ENCODE data around the gene USP20. TPM values are rescaled to one million over a fixed set of nuclear protein-coding genes. Genes with fewer than 3 reads are reported as not detected.

USP20 gene
- total RNA-seq, 2 donors from 2014 or later, result 80.7 to 90.0 TPM

DNA sequence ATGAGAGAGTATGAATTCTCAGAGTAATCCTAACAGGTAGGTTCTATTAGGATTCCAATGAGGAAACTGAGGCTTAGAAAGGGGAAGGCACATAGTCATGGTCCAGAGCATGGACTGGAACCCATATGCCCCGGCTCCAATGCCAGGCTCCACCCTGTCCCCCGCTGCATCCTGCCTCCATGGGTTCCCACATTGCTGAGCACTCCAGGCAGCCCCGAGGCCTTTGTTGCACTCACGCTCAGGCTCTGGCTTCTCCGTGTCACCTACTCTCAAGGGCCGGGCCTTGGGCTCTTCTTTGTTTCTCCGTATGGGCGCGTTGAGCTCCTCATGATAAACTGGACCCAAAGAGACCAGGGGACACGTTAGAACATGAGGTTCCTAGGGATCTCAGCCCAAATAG, 6.3 kb upstream of the USP20 start:
- ATAC-seq (no peak), DNase-seq (no peak)
- no peaks in the 10 kb centered on the region for H3K27me3 Mint-ChIP-seq
- H3K36me3 Mint-ChIP-seq (ENCODE audit: low read depth), result peaks cover 4% of the 10 kb centered on the region
- peaks cover 8% of the 10 kb centered on the region for H3K4me1 Mint-ChIP-seq
- no peak overlapping the region for H3K4me3 Mint-ChIP-seq
- no peak overlapping the region for H3K27ac Mint-ChIP-seq
- no peaks in the 10 kb centered on the region for H3K9me3 ChIP-seq (ENCODE audit: control insufficient read depth, low read length, poor library complexity, severe bottlenecking)

DNA sequence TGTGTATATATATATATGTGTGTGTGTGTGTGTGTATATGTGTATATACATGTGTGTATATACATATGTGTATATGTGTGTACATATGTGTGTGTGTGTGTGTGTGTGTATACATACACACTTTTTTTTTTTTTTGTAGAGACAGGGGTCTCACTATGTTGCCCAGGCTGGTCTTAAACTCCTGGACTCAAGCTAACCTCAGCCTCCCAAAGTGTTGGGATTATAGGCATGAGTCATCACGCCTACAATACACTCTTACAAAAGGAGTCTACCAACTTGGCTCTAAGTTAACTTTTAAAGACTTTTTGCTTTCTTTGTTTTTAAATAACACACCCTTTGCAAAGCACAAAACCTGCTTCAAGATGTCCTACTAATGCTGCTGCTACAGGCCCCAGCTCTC, 2.3 kb upstream of the USP20 start:
- ATAC-seq, result no peak

DNA sequence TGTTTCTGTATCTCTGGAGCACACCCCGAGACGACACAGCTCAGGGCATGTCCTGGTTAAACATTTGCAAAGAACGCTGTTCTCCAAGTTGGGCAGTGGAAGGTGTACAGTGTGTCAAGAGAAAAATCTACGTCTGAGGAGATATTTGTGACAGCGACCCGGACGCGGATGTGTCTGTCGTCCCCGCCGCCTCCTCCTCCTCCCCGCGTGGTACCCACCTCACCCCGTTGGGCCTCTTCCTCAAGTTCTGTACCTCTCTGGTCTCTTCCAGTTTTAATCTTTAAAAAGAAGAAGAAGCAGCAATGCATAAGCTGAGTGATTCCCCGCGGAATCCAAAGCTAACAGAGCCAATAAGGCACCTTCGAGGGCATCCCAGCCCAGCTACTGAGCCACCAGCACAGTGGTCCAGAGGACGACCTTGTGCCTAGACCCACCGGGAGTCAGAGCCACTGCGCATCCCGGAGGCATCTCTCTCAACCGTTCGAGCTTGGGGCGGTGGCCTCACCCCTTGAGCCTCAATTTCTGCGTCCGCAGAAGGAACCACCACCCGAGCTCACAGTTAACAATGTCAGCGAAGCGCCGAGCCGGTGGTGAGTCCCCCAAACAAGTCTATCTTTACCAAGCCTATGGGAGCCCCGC, 650 bp upstream of the USP20 start:
- Mint-ChIP-seq H3K27me3 (no peaks in the 10 kb centered on the region), H3K36me3 (ENCODE audit: low read depth) (peaks cover 6% of the 10 kb centered on the region), H3K4me3 (peak overlapping the region; percentile 97), H3K4me1 (peaks cover 44% of the 10 kb centered on the region), H3K27ac (peak overlapping the region; percentile 96)
- ATAC-seq, result peak; percentile 42
- peak; percentile 24 to 29 (median 28) for DNase-seq
- no peaks in the 10 kb centered on the region for H3K9me3 ChIP-seq (ENCODE audit: control insufficient read depth, low read length, poor library complexity, severe bottlenecking)

More for the DNA sequence above, 2.3 kb upstream of the USP20 start:
- no peak for DNase-seq
- no peaks in the 10 kb centered on the region for H3K9me3 ChIP-seq (ENCODE audit: control insufficient read depth, low read length, poor library complexity, severe bottlenecking)
- Mint-ChIP-seq H3K27me3 (no peaks in the 10 kb centered on the region), H3K4me3 (peak overlapping the region; percentile 97), H3K27ac (peak overlapping the region; percentile 96), H3K4me1 (peaks cover 31% of the 10 kb centered on the region), H3K36me3 (ENCODE audit: low read depth) (peaks cover 6% of the 10 kb centered on the region)

DNA sequence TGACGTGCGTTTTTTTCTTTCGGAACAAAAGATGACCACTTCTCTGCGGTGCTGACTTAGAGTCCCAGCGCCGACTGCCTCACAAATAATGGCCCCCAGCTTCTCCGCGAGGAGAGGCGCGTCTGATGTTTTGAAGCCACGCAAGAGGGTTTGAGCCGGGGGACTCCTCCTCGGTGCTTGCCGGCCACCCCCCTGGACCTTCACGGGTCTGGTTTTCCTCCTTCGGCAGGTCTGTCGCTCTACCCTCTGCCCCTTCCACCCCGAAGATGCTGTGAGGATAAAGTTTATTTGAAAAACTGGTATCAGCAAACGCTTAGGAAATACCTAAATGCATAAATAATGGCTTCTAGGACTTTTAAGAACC, 584 bp downstream of the USP20 start:
- H3K36me3 Mint-ChIP-seq (ENCODE audit: low read depth), result peaks cover 6% of the 10 kb centered on the region
- peak overlapping the region; percentile 97 for H3K4me3 Mint-ChIP-seq
- no peaks in the 10 kb centered on the region for H3K27me3 Mint-ChIP-seq
- DNase-seq (no peak), ATAC-seq (no peak)
- peak overlapping the region; percentile 96 for H3K27ac Mint-ChIP-seq
- H3K9me3 ChIP-seq (ENCODE audit: control insufficient read depth, low read length, poor library complexity, severe bottlenecking), result no peaks in the 10 kb centered on the region
- peaks cover 50% of the 10 kb centered on the region for H3K4me1 Mint-ChIP-seq

GRCh38 chr9:129836311-129837007, 1.2 kb downstream of the USP20 start:
- no peak for ATAC-seq
- peak; percentile 23 to 41 (median 31) for DNase-seq
- H3K27me3 Mint-ChIP-seq, result no peaks in the 10 kb centered on the region
- peak overlapping the region; percentile 97 for H3K4me3 Mint-ChIP-seq
- peaks cover 54% of the 10 kb centered on the region for H3K4me1 Mint-ChIP-seq
- no peaks in the 10 kb centered on the region for H3K9me3 ChIP-seq (ENCODE audit: control insufficient read depth, low read length, poor library complexity, severe bottlenecking)
- H3K27ac Mint-ChIP-seq, result peak overlapping the region; percentile 96
- peaks cover 6% of the 10 kb centered on the region for H3K36me3 Mint-ChIP-seq (ENCODE audit: low read depth)

- H3K27me3 Mint-ChIP-seq, result no peaks in the 10 kb centered on the region
- peaks cover 49% of the 10 kb centered on the region for H3K4me1 Mint-ChIP-seq
- H3K9me3 ChIP-seq (ENCODE audit: control insufficient read depth, low read length, poor library complexity, severe bottlenecking), result no peaks in the 10 kb centered on the region
- peak overlapping the region; percentile 96 for H3K27ac Mint-ChIP-seq
- H3K4me3 Mint-ChIP-seq, result peak overlapping the region; percentile 85
- peaks cover 2% of the 10 kb centered on the region for H3K36me3 Mint-ChIP-seq (ENCODE audit: low read depth)
- no peak for ATAC-seq
- DNase-seq, result no peak
Observed at GRCh38 chr9:129838707-129839259, 3.5 kb downstream of the USP20 start.

DNA sequence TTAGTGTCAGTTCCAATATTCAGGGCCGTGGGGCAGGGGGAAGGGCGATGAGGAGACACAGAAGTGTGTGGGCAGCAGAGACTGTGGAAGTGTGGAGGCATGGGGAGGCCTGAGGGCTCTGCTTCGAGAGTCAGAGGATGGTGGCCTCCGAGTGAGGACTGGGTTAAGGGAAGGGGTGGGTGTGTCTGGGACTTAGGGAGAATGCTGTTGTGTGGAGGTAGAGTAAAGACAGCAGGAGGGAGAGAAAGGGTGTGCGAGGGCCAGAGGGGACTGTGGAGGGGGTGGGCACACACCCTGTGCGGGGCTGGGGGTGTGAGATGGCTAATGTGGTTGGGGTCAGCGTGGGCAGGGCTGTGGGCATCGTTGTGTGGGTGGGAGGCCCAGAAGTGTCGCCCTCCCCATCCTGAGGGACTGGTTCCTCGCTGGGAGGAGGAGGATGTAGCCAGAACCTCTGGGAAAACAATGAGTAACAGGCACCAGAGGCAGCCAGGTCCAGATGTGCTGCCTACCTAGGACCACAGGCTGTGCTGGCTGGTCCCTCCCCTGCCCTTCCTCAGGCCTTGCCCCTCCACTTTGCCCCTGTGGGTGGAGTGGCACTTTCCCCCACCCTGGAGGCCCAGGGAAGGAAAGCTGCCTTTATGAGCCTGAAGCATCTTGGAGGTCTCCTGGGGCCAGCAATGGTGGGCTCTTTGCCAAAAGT, 4.2 kb downstream of the USP20 start:
- Mint-ChIP-seq H3K27me3 (no peaks in the 10 kb centered on the region), H3K36me3 (ENCODE audit: low read depth) (peaks cover 2% of the 10 kb centered on the region), H3K27ac (peak overlapping the region; percentile 96), H3K4me3 (peak overlapping the region; percentile 85), H3K4me1 (peaks cover 44% of the 10 kb centered on the region)
- no peak for ATAC-seq
- no peaks in the 10 kb centered on the region for H3K9me3 ChIP-seq (ENCODE audit: control insufficient read depth, low read length, poor library complexity, severe bottlenecking)
- no peak for DNase-seq

DNA sequence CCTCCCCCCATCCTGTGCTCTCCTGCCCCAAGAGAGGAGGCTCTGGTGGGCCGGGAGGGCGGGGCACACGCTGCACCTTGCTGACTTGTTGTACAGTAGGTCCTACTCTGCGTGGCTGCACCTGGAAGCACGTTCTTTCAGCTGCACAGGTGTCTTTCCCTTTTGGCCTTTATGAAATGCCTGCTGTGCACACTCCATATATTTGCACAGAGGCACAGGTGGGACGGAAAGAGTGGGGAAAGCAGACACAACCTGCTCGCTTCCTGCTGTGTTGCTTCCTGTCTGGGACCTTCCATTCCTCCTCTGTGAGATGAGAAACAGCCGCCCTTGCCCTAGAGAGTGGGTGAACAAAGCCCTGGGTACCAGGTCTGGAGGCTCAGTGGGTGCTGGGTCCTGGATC, 4.8 kb downstream of the USP20 start:
- Mint-ChIP-seq H3K4me1 (peaks cover 42% of the 10 kb centered on the region), H3K36me3 (ENCODE audit: low read depth) (peaks cover 2% of the 10 kb centered on the region), H3K4me3 (peak overlapping the region; percentile 85), H3K27me3 (no peaks in the 10 kb centered on the region), H3K27ac (peak overlapping the region; percentile 96)
- ATAC-seq, result no peak
- no peaks in the 10 kb centered on the region for H3K9me3 ChIP-seq (ENCODE audit: control insufficient read depth, low read length, poor library complexity, severe bottlenecking)
- DNase-seq, result no peak

GRCh38 chr9:129841071-129841470, 5.8 kb downstream of the USP20 start:
- ATAC-seq, result no peak
- peaks cover 2% of the 10 kb centered on the region for H3K36me3 Mint-ChIP-seq (ENCODE audit: low read depth)
- no peak for DNase-seq
- peaks cover 44% of the 10 kb centered on the region for H3K4me1 Mint-ChIP-seq
- H3K9me3 ChIP-seq (ENCODE audit: control insufficient read depth, low read length, poor library complexity, severe bottlenecking), result no peaks in the 10 kb centered on the region
- peak overlapping the region; percentile 31 for H3K4me3 Mint-ChIP-seq
- H3K27me3 Mint-ChIP-seq, result no peaks in the 10 kb centered on the region
- H3K27ac Mint-ChIP-seq, result peak overlapping the region; percentile 8

DNA sequence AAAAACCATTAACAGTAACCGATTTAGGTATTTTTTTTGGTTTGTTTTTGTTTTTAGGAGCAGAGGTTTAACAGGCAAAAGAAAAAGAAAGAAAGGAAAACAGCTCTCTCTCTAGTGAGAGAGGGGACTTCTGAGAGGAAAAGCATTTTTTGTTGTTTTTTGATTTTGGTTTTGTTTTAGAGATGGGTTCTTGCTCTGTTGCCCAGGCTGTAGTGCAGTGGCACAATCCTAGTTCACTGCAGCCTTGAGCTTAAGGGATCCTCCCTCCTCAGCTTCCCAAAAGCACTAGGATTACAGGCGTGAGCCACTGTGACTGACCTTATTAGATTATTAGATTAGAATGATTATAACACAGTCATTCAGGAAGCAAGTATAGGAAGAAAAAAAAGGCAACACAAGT, 10.1 kb downstream of the USP20 start:
- peaks cover 16% of the 10 kb centered on the region for H3K4me1 Mint-ChIP-seq
- DNase-seq (no peak), ATAC-seq (no peak)
- H3K9me3 ChIP-seq (ENCODE audit: control insufficient read depth, low read length, poor library complexity, severe bottlenecking), result no peaks in the 10 kb centered on the region
- peak overlapping the region; percentile 49 for H3K27ac Mint-ChIP-seq
- H3K4me3 Mint-ChIP-seq, result no peak overlapping the region
- H3K27me3 Mint-ChIP-seq, result no peaks in the 10 kb centered on the region
- peaks cover 3% of the 10 kb centered on the region for H3K36me3 Mint-ChIP-seq (ENCODE audit: low read depth)

DNA sequence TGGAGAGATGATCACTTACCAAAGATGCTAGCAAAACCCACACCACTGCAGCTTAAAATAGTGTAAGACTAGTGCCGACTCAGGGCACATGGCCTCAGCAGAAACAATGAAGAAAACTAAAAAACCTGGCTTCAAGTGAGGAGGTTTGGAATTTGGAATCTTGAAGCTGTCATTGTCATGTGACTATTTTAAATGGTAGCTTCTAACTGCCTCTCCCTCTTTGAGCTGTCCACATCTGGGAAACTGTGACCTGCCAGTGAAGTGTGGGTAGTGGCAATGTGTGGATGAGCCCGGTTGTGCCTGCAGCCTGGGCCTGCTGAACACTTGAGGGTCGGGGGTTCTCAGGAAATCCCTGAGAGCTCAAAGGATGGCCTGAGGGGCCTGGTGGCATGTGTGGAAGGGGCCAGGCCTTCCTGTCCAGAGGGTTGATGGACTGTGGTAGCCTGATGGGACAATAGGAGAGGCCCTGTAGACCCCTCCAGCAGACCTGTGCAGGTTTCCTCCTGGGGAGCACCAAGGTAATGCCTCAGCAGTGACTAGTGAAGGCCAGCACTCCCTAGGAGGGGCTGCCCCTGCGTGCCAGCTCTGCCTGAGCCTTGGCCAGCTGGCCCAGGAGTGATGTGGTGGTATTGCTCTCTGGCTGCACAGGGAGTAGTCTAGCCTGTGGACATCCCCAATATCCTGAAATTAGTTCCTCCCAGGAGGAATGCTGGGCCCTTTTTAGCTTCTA, 13.6 kb downstream of the USP20 start:
- Mint-ChIP-seq H3K4me3 (no peak overlapping the region), H3K27ac (peak overlapping the region; percentile 68), H3K4me1 (peaks cover 23% of the 10 kb centered on the region), H3K27me3 (no peaks in the 10 kb centered on the region), H3K36me3 (ENCODE audit: low read depth) (peaks cover 3% of the 10 kb centered on the region)
- DNase-seq, result no peak
- no peak for ATAC-seq
- no peaks in the 10 kb centered on the region for H3K9me3 ChIP-seq (ENCODE audit: control insufficient read depth, low read length, poor library complexity, severe bottlenecking)

DNA sequence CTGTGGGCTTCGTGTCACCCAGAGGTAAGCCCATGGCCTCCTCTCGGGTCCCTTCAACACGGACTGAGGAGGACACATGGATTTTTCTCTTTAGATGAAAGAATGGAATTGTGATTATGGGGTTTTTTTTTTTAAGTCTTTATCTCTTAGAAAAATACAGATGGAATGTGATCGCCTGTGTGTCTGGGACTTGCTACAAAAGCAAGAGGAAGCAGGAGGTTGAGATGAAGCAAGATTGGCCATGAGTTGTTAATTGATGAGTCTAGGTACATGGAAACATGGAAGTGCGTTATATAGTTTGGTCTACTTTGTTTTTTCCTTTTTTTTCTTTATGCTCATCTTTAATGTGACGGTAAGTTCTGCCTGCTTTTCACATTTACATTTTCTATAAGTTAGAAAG, 14.6 kb downstream of the USP20 start:
- DNase-seq, result no peak
- Mint-ChIP-seq H3K4me3 (no peak overlapping the region), H3K36me3 (ENCODE audit: low read depth) (peaks cover 5% of the 10 kb centered on the region), H3K27me3 (no peaks in the 10 kb centered on the region), H3K27ac (no peak overlapping the region), H3K4me1 (peaks cover 32% of the 10 kb centered on the region)
- no peaks in the 10 kb centered on the region for H3K9me3 ChIP-seq (ENCODE audit: control insufficient read depth, low read length, poor library complexity, severe bottlenecking)
- no peak for ATAC-seq

Measured in T-helper 17 cell (primary cell).